ENCODE measurements around the gene PLA2G2F.

Gene PLA2G2F

GRCh38 chr1:20150326-20150705 lies 11.2 kb downstream of the PLA2G2F start:
- Histone ChIP-seq H3K4me2 (ENCODE audit: low read length) (no peak overlapping the region), H3K27me3 (ENCODE audit: control insufficient read depth, low read length) (no peaks in the 10 kb centered on the region), H3K9me3 (ENCODE audit: control insufficient read depth, insufficient read depth, low read length) (no peaks in the 10 kb centered on the region), H3K36me3 (ENCODE audit: control insufficient read depth, low read length) (no peaks in the 10 kb centered on the region), H3K4me3 (ENCODE audit: low read length) (no peak overlapping the region), H3K79me2 (ENCODE audit: control insufficient read depth, low read length) (no peaks in the 10 kb centered on the region), H3F3A (ENCODE audit: control insufficient read depth, insufficient read depth) (no peaks in the 10 kb centered on the region), H3K4me1 (ENCODE audit: control insufficient read depth, low read length) (peaks cover 5% of the 10 kb centered on the region; the same call in 1 of the 2 replicates), H3K27ac (ENCODE audit: low read depth, low read length) (no peak overlapping the region), H3K9me2 (replicated peaks; ENCODE audit: control insufficient read depth, low read length) (no peaks in the 10 kb centered on the region), H4K20me1 (ENCODE audit: control insufficient read depth, insufficient read depth, low read depth, low read length) (no peaks in the 10 kb centered on the region)
- TF ChIP-seq, protein P1, sequence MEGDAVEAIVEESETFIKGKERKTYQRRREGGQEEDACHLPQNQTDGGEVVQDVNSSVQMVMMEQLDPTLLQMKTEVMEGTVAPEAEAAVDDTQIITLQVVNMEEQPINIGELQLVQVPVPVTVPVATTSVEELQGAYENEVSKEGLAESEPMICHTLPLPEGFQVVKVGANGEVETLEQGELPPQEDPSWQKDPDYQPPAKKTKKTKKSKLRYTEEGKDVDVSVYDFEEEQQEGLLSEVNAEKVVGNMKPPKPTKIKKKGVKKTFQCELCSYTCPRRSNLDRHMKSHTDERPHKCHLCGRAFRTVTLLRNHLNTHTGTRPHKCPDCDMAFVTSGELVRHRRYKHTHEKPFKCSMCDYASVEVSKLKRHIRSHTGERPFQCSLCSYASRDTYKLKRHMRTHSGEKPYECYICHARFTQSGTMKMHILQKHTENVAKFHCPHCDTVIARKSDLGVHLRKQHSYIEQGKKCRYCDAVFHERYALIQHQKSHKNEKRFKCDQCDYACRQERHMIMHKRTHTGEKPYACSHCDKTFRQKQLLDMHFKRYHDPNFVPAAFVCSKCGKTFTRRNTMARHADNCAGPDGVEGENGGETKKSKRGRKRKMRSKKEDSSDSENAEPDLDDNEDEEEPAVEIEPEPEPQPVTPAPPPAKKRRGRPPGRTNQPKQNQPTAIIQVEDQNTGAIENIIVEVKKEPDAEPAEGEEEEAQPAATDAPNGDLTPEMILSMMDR (IDR thresholded peaks at IDR 0.05; ENCODE audit: low read depth, low read length, poor library complexity, severe bottlenecking), result no peak
- TF ChIP-seq EZH2phosphoT487 (IDR thresholded peaks at IDR 0.05; ENCODE audit: borderline replicate concordance, low read length), result no peak

DNA sequence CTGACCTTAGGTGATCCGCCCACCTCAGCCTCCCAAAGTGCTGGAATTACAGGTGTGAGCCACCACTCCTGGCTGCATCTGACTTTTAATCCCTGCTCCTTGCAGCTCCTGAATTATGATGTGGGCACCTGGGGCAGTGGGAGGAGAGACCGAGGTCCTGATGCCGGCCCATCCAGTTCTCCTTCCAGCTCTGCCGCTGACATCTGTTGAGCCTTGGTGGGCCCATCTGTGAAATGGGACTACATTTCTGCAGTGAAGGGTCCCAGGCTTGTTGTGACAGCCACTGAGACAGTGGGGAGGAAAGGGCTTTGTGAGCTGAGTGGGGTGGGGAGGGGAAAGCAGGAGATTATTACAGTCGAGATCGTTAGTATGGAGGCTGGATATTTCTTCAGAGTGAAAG lies 11.8 kb downstream of the PLA2G2F start:
- Histone ChIP-seq H3K4me1 (ENCODE audit: control insufficient read depth, low read length) (peaks cover 5% of the 10 kb centered on the region; the same call in 1 of the 2 replicates), H3K79me2 (ENCODE audit: control insufficient read depth, low read length) (no peaks in the 10 kb centered on the region), H3K36me3 (ENCODE audit: control insufficient read depth, low read length) (no peaks in the 10 kb centered on the region), H3K4me2 (ENCODE audit: low read length) (no peak overlapping the region), H3K27me3 (ENCODE audit: control insufficient read depth, low read length) (no peaks in the 10 kb centered on the region), H3F3A (ENCODE audit: control insufficient read depth, insufficient read depth) (no peaks in the 10 kb centered on the region), H3K9me3 (ENCODE audit: control insufficient read depth, insufficient read depth, low read length) (no peaks in the 10 kb centered on the region), H3K4me3 (ENCODE audit: low read length) (no peak overlapping the region), H4K20me1 (ENCODE audit: control insufficient read depth, insufficient read depth, low read depth, low read length) (no peaks in the 10 kb centered on the region), H3K27ac (ENCODE audit: low read depth, low read length) (no peak overlapping the region), H3K9me2 (replicated peaks; ENCODE audit: control insufficient read depth, low read length) (no peaks in the 10 kb centered on the region)
- TF ChIP-seq, protein P1 (IDR thresholded peaks at IDR 0.05; ENCODE audit: low read depth, low read length, poor library complexity, severe bottlenecking), result no peak
- no peak for TF ChIP-seq EZH2phosphoT487 (IDR thresholded peaks at IDR 0.05; ENCODE audit: borderline replicate concordance, low read length)

GRCh38 chr1:20151906-20152598 lies 12.9 kb downstream of the PLA2G2F start:
- H3K4me1 ChIP-seq (ENCODE audit: control insufficient read depth, low read length), result peaks cover 5% of the 10 kb centered on the region; the same call in 1 of the 2 replicates
- H3F3A ChIP-seq (ENCODE audit: control insufficient read depth, insufficient read depth), result no peaks in the 10 kb centered on the region
- TF ChIP-seq, protein P1 (IDR thresholded peaks at IDR 0.05; ENCODE audit: low read depth, low read length, poor library complexity, severe bottlenecking), result peak; percentile 96
- TF ChIP-seq EZH2phosphoT487 (IDR thresholded peaks at IDR 0.05; ENCODE audit: borderline replicate concordance, low read length), result no peak
- peak overlapping the region; percentile 72 for H3K4me2 ChIP-seq (ENCODE audit: low read length)
- H3K9me2 ChIP-seq (replicated peaks; ENCODE audit: control insufficient read depth, low read length), result no peaks in the 10 kb centered on the region
- H3K36me3 ChIP-seq (ENCODE audit: control insufficient read depth, low read length), result no peaks in the 10 kb centered on the region
- H4K20me1 ChIP-seq (ENCODE audit: control insufficient read depth, insufficient read depth, low read depth, low read length), result no peaks in the 10 kb centered on the region
- no peaks in the 10 kb centered on the region for H3K27me3 ChIP-seq (ENCODE audit: control insufficient read depth, low read length)
- H3K27ac ChIP-seq (ENCODE audit: low read depth, low read length), result no peak overlapping the region
- H3K4me3 ChIP-seq (ENCODE audit: low read length), result peak overlapping the region; percentile 62
- no peaks in the 10 kb centered on the region for H3K9me3 ChIP-seq (ENCODE audit: control insufficient read depth, insufficient read depth, low read length)
- no peaks in the 10 kb centered on the region for H3K79me2 ChIP-seq (ENCODE audit: control insufficient read depth, low read length)
